Transverse colon (tissue), 4 donors: Measurements from ENCODE around the gene RNF25. TPM values are rescaled to one million over a fixed set of nuclear protein-coding genes. Genes with fewer than 3 reads are reported as not detected.
A peak's percentile ranks its signal among the peaks of the same experiment; 100 is the strongest.

Experiments
- DNase-seq: peaks from one replicate; pipeline ENCODE4 v3.0.0-alpha.2; 2019
- H3K27ac ChIP-seq, 4 donors: fragments of 200-600 bp; sonication (generic); 2 replicates each; pipeline ENCODE4 v1.5.1; 2016 to 2018; ENCODE audit warnings: inconsistent platforms in 4 of 4
- H3K27me3 ChIP-seq: fragments of 200-600 bp; sonication (generic); 2 replicates; pipeline ENCODE4 v1.5.1; 2017; ENCODE audit warnings: inconsistent platforms
- H3K36me3 ChIP-seq, 4 donors: fragments of 200-600 bp; sonication (generic); 2 replicates each; pipeline ENCODE4 v1.5.1; 2017 to 2019; ENCODE audit warnings: inconsistent platforms in 4 of 4
- H3K4me1 ChIP-seq, 4 donors: fragments of 200-600 bp; sonication (generic); 2 replicates each; pipeline ENCODE4 v1.5.1; 2017 to 2020; ENCODE audit warnings: inconsistent platforms in 4 of 4
- H3K4me3 ChIP-seq, 4 donors: fragments of 200-600 bp; sonication (generic); 1 replicate in 1 of 4; 2 replicates in 3 of 4; pipeline versions ENCODE4 v1.5.1 to v1.6.1; 2017 to 2019; ENCODE audit warnings: inconsistent platforms in 4 of 4
- H3K9me3 ChIP-seq, 2 donors: fragments of 200-600 bp; sonication (generic); 2 replicates each; pipeline ENCODE4 v1.5.1; 2017 to 2019; ENCODE audit warnings: inconsistent platforms in 2 of 2
- CTCF ChIP-seq, 5 experiments: fragments of 200-600 bp in 3 of 5; fragments of 450-650 bp in 2 of 5; sonication (generic) in 3 of 5; IDR thresholded peaks; 1 replicate in 2 of 5; 2 replicates in 3 of 5; pipeline ENCODE4 v1.5.1; 2016 to 2017; ENCODE audit warnings: antibody characterized with exemption in 5 of 5, inconsistent platforms in 3 of 5, mild to moderate bottlenecking in 2 of 5, moderate library complexity in 1 of 5
- EP300 ChIP-seq: sonication (generic); formaldehyde crosslinking; IDR thresholded peaks from one replicate; pipeline ENCODE4 v1.6.1; 2017; ENCODE audit warnings: antibody characterized with exemption, low read depth
- POLR2A ChIP-seq: fragments of 450-650 bp; IDR thresholded peaks from one replicate; pipeline ENCODE4 v1.6.1; 2016; ENCODE audit warnings: antibody characterized with exemption, mild to moderate bottlenecking, moderate library complexity
- POLR2AphosphoS5 ChIP-seq, 3 donors: sonication (generic); formaldehyde crosslinking; IDR thresholded peaks; one replicate each; pipeline ENCODE4 v1.6.1; 2016; ENCODE audit warnings: antibody characterized with exemption in 3 of 3
- WGBS, 2 donors: methylation state at CpG; one replicate each; pipeline ENCODE4 v1.1.5; 2018; ENCODE audit warnings: low coverage in 1 of 2; 5-methylcytosine and 5-hydroxymethylcytosine counted together
- in situ Hi-C, 4 donors: fragments of 200-750 bp; cut with MboI; loops; one replicate each; pipeline versions ENCODE4 v1.15.0 to v1.15.1; 2017; ENCODE audit warnings: low sequenced_read_pairs in 3 of 4, low pct_ligation_motif_present in 1 of 4, low pct_unique_long_range_greater_than_20kb in 1 of 4
- intact Hi-C: fragments of 100-400 bp; cut with DNase I; formaldehyde crosslinking; loops from one replicate; pipeline ENCODE4 v1.15.1; 2023; ENCODE audit warnings: low total_unique reads
- total RNA-seq, 4 donors: library from RNA; depleted of rRNA; stranded (reverse); fragments of >200 nt; gene quantifications; one replicate each; pipeline ENCODE4 v1.1.0, GENCODE V29; 2016

Gene RNF25
- total RNA-seq: 10 to 100 TPM in 3 of 4 donors, 1 to 10 TPM in 1; 1.6 to 52.7 (median 12.7) TPM

GRCh38 chr2:218671654-218672566 lies at the start of gene RNF25, which contains the start of gene STK36:
TSS of gene RNF25 (minus strand) at chr2:218672002. CDS start at chr2:218671970, 32 bp downstream.
TSS of gene STK36 (plus strand) at chr2:218672086. CDS start at chr2:218672830, 744 bp downstream.
- Histone ChIP-seq H3K36me3 (peaks cover 0 to 10% (median 0%) of the 10 kb centered on the region in 4 donors), H3K27ac (peak within 1 kb of the TSS; percentile 73 to 84 (median 83)), H3K9me3 (no peaks in the 10 kb centered on the region), H3K4me1 (peaks cover 12 to 17% (median 16%) of the 10 kb centered on the region in 4 donors), H3K27me3 (no peaks in the 10 kb centered on the region), H3K4me3 (peak within 1 kb of the TSS; percentile 39 to 79 (median 72))
- intact Hi-C loops: no loop called here
- WGBS, 2 donors: 1% methylated on average over 12 to 48 of the region's 49 CpGs
- DNase-seq: peak; percentile 84
- in situ Hi-C loops: no loop called here
- TF ChIP-seq POLR2A: peak; percentile 84
- TF ChIP-seq CTCF (IDR thresholded peaks at IDR 0.05): no peak
- TF ChIP-seq POLR2AphosphoS5 (IDR thresholded peaks at IDR 0.05): peak; percentile 80 to 90 (median 87)
- TF ChIP-seq EP300: no peak

- Histone ChIP-seq H3K4me1 (peaks cover 0 to 15% (median 7%) of the 10 kb centered on the region in 4 donors), H3K27me3 (no peaks in the 10 kb centered on the region), H3K27ac (no peak overlapping the region), H3K4me3 (no peak overlapping the region), H3K9me3 (peaks cover 0 to 8% of the 10 kb centered on the region in 2 donors), H3K36me3 (peaks cover 0 to 3% (median 0%) of the 10 kb centered on the region in 4 donors)
- intact Hi-C loops: loop anchor here (10.0 kb wide), 1 partner anchor 103 kb away; no protein-coding TSS in a partner anchor
- DNase-seq: no peak
- no peak for TF ChIP-seq POLR2AphosphoS5 (IDR thresholded peaks at IDR 0.05)
- no peak for TF ChIP-seq CTCF (IDR thresholded peaks at IDR 0.05)
- no peak for TF ChIP-seq EP300
- TF ChIP-seq POLR2A: no peak
- in situ Hi-C loops: loop anchor here in 2 of 4 donors (10.0 to 25.0 kb wide), 2 partner anchors 113 to 116 kb away; partner anchors contain the start of gene PRKAG3 (in 2 of the 2)
Observed at GRCh38 chr2:218721488-218721887, 49.7 kb upstream of the RNF25 start.

- in situ Hi-C loops: loop anchor here in 2 of 4 donors (10.0 to 25.0 kb wide), 2 partner anchors 114 to 117 kb away; partner anchors contain the start of gene PRKAG3 (in 2 of the 2)
Observed at GRCh38 chr2:218720048-218721041, 48.5 kb upstream of the RNF25 start.

More at GRCh38 chr2:218720048-218721041, 48.5 kb upstream of the RNF25 start:
- no peak for DNase-seq
- H3K4me1 ChIP-seq: peaks cover 0 to 15% (median 7%) of the 10 kb centered on the region in 4 donors
- no peaks in the 10 kb centered on the region for H3K27me3 ChIP-seq
- H3K36me3 ChIP-seq: no peaks in the 10 kb centered on the region
- H3K27ac ChIP-seq: no peak overlapping the region
- intact Hi-C loops: loop anchor here (10.0 kb wide), 1 partner anchor 104 kb away; no protein-coding TSS in a partner anchor
- H3K4me3 ChIP-seq: no peak overlapping the region
- 94 to 95% methylated on average over 19 of the region's 19 CpGs for WGBS, 2 donors
- H3K9me3 ChIP-seq: no peaks in the 10 kb centered on the region
- TF ChIP-seq EP300: no peak
- TF ChIP-seq CTCF (IDR thresholded peaks at IDR 0.05): no peak
